ENCODE measurements around the gene RFNG. TPM values are rescaled to one million over a fixed set of nuclear protein-coding genes. Genes with fewer than 3 reads are reported as not detected.

RFNG gene
- total and polyA plus RNA-seq, 2 of the 13 experiments (the other 11 are each of a cell fraction or from before 2014, with no cell fraction given) = 61.4 to 64.0 TPM

GRCh38 chr17:82021107-82021899, 30.3 kb downstream of the RFNG start (continued):
- TF ChIP-seq POGK (CRISPR knock-in tag; conservative IDR thresholded peaks at IDR 0.05) (peak; percentile 74; the same call in 1 of the 2 replicates), MBD4 (IDR thresholded peaks at IDR 0.05; ENCODE audit: borderline replicate concordance, low read length) (no peak), REPIN1 (CRISPR knock-in tag; IDR thresholded peaks at IDR 0.05; ENCODE audit: borderline replicate concordance, low read depth) (peak; percentile 87), MTA1 (CRISPR knock-in tag; IDR thresholded peaks at IDR 0.05; ENCODE audit: borderline replicate concordance) (no peak), IRF1 (CRISPR knock-in tag; IDR thresholded peaks at IDR 0.05; ENCODE audit: low read depth) (no peak), SIN3B (IDR thresholded peaks at IDR 0.05; ENCODE audit: low read length) (peak; percentile 32; the same call in 1 of the 2 replicates), U2AF1 (optimal IDR thresholded peaks at IDR 0.05; ENCODE audit: low read depth, low read length) (no peak), ZNF501 (CRISPR knock-in tag; IDR thresholded peaks at IDR 0.05) (peak; percentile 94), ZNF746 (CRISPR knock-in tag; IDR thresholded peaks at IDR 0.05) (peak; percentile 44; the same call in 1 of the 2 replicates), FLYWCH1 (CRISPR knock-in tag; IDR thresholded peaks at IDR 0.05) (no peak), NFYC (CRISPR knock-in tag; IDR thresholded peaks at IDR 0.05) (peak; percentile 42; the same call in 1 of the 2 replicates), FOSL1 (CRISPR knock-in tag; IDR thresholded peaks at IDR 0.05; ENCODE audit: borderline replicate concordance) (no peak), TAF1 (CRISPR knock-in tag; IDR thresholded peaks at IDR 0.05) (peak; percentile 63; the same call in 1 of the 2 replicates), ZNF704 (CRISPR knock-in tag; IDR thresholded peaks at IDR 0.05; ENCODE audit: borderline replicate concordance) (no peak)
- TF ChIP-seq, protein P1, sequence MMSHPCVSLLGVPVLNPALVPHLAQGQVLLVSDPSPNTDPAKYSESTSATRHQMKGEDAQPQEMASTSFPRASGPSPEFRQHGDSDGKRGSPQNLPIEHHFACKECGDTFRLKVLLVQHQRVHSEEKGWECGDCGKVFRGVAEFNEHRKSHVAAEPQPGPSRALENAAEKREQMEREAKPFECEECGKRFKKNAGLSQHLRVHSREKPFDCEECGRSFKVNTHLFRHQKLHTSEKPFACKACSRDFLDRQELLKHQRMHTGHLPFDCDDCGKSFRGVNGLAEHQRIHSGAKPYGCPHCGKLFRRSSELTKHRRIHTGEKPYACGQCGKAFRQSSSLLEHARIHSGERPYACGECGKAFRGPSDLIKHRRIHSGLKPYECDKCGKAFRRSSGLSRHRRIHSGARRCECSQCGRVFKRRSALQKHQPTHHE (CRISPR knock-in tag; IDR thresholded peaks at IDR 0.05; ENCODE audit: borderline replicate concordance) = no peak; the same call in 1 of the 2 replicates
- TF ChIP-seq, protein P2, sequence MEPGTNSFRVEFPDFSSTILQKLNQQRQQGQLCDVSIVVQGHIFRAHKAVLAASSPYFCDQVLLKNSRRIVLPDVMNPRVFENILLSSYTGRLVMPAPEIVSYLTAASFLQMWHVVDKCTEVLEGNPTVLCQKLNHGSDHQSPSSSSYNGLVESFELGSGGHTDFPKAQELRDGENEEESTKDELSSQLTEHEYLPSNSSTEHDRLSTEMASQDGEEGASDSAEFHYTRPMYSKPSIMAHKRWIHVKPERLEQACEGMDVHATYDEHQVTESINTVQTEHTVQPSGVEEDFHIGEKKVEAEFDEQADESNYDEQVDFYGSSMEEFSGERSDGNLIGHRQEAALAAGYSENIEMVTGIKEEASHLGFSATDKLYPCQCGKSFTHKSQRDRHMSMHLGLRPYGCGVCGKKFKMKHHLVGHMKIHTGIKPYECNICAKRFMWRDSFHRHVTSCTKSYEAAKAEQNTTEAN (CRISPR knock-in tag; conservative IDR thresholded peaks at IDR 0.05) = 0 out of 2 replicates have a peak, but pooled peaks have one; percentile 20
- TF ChIP-seq, protein P3, sequence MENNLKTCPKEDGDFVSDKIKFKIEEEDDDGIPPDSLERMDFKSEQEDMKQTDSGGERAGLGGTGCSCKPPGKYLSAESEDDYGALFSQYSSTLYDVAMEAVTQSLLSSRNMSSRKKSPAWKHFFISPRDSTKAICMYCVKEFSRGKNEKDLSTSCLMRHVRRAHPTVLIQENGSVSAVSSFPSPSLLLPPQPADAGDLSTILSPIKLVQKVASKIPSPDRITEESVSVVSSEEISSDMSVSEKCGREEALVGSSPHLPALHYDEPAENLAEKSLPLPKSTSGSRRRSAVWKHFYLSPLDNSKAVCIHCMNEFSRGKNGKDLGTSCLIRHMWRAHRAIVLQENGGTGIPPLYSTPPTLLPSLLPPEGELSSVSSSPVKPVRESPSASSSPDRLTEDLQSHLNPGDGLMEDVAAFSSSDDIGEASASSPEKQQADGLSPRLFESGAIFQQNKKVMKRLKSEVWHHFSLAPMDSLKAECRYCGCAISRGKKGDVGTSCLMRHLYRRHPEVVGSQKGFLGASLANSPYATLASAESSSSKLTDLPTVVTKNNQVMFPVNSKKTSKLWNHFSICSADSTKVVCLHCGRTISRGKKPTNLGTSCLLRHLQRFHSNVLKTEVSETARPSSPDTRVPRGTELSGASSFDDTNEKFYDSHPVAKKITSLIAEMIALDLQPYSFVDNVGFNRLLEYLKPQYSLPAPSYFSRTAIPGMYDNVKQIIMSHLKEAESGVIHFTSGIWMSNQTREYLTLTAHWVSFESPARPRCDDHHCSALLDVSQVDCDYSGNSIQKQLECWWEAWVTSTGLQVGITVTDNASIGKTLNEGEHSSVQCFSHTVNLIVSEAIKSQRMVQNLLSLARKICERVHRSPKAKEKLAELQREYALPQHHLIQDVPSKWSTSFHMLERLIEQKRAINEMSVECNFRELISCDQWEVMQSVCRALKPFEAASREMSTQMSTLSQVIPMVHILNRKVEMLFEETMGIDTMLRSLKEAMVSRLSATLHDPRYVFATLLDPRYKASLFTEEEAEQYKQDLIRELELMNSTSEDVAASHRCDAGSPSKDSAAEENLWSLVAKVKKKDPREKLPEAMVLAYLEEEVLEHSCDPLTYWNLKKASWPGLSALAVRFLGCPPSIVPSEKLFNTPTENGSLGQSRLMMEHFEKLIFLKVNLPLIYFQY (CRISPR knock-in tag; IDR thresholded peaks at IDR 0.05; ENCODE audit: borderline replicate concordance) = peak; percentile 70; the same call in 1 of the 2 replicates
